Measurements from ENCODE around the gene PLEKHG3.

PLEKHG3 gene

DNA sequence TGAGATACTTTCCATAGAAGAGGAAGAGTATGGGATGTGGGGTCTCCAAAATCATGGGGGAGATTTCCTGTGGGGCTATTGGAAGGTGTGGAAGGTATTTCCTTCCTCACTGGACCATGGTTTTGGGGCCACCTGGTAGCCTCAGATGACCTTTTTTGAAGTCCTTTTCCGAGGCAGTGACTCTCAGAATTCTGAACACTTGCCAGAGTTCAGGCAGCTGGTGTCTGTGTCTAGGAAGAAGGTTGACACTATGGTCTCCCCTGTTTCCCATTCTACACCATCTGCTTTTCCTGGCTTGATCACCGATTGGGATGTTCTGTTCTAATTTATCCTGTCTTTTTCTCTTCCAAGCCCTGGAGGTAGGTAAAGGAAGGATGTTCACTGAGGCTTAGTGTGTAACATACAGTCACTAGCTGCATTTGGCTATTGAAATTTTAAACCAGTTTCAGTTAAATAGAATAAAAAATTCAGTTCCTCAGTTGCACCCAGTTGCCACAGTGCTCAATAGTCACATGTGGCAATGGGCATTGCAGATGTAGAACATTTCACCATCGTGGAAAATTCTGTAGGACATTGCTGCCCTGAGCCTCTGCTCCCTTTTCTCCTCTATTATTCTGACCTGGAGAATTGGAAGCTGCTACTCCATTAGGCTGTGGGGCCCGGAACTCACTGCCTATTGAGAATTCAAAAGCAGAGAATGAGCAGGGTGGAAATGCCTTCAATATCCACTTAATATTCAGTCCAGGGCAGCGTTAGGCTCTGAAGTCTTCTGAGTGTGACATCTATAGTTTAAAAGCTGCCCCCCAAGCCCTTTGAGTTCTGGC is 11.0 kb upstream of the PLEKHG3 start:
- no peak overlapping the region for H3K4me3 ChIP-seq (ENCODE audit: low read depth, low read length)
- TF ChIP-seq, protein P1, sequence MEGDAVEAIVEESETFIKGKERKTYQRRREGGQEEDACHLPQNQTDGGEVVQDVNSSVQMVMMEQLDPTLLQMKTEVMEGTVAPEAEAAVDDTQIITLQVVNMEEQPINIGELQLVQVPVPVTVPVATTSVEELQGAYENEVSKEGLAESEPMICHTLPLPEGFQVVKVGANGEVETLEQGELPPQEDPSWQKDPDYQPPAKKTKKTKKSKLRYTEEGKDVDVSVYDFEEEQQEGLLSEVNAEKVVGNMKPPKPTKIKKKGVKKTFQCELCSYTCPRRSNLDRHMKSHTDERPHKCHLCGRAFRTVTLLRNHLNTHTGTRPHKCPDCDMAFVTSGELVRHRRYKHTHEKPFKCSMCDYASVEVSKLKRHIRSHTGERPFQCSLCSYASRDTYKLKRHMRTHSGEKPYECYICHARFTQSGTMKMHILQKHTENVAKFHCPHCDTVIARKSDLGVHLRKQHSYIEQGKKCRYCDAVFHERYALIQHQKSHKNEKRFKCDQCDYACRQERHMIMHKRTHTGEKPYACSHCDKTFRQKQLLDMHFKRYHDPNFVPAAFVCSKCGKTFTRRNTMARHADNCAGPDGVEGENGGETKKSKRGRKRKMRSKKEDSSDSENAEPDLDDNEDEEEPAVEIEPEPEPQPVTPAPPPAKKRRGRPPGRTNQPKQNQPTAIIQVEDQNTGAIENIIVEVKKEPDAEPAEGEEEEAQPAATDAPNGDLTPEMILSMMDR (IDR thresholded peaks at IDR 0.05; ENCODE audit: borderline replicate concordance, insufficient read depth, low read depth, low read length): no peak

DNA sequence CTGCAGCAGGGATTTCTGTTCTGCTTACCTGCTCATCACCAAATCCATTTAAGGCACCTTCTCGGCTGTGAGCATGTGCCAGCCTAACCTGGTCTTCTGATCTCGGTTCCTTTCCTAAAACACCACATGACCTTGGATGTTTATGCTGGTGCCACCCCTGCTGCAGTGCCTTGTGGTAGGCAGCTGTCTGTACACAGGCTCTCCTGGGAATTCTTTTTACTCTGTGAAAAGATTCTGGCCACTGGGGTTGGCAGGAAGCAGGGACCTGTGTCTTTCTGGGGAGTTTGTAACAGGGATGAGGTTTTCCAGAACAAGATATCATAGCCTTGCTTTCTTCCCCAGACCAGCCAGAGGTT is 10.4 kb upstream of the PLEKHG3 start:
- no peak overlapping the region for H3K4me3 ChIP-seq (ENCODE audit: low read depth, low read length)
- TF ChIP-seq, protein P1 (IDR thresholded peaks at IDR 0.05; ENCODE audit: borderline replicate concordance, insufficient read depth, low read depth, low read length): no peak

DNA sequence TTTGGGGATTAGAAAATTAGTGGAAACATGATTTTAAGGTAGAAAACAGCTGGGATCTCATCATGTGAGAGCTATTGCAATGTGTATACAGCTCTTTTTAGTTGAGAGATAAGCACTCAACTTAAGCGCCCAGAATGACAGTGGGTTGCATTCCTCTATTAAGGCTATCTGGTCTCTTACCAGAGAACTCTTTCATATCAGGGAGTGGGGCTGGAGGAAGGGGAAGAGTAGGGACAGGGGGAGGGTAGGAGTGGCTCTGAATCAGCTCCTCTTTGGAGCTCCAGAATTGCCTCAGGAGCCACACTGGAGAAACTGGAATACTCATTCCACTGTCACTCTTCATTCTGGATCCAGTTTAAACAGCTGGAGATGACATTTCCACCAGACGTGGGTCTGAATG is 9.2 kb upstream of the PLEKHG3 start:
- H3K4me3 ChIP-seq (ENCODE audit: low read depth, low read length): no peak overlapping the region
- TF ChIP-seq, protein P1 (IDR thresholded peaks at IDR 0.05; ENCODE audit: borderline replicate concordance, insufficient read depth, low read depth, low read length): no peak

DNA sequence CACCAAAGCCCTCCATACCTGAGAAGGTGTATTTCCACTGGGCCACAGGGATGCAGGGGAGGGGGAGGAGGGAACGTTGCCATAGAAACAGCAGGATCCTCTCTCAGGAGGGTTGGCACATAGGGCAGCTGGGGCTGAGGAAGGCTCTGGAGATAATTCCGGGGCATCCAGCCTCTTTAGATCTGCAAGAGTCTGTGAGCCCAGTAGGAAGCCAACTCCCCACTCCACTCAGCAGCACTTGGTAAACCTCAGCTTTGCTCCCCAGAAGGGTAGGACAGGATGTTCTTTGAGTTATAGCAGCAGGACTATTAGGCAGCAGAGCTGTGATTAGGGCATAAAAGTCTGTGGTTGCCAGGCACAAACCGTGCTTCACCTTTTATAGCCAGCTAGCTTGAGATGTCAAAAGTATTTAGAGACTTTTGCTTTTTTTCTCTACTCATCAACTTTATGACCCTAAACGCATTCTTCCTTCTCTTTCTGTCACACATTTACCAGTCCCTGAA is 7.8 kb upstream of the PLEKHG3 start:
- H3K4me3 ChIP-seq (ENCODE audit: low read depth, low read length): no peak overlapping the region
- TF ChIP-seq, protein P1 (IDR thresholded peaks at IDR 0.05; ENCODE audit: borderline replicate concordance, insufficient read depth, low read depth, low read length): no peak

DNA sequence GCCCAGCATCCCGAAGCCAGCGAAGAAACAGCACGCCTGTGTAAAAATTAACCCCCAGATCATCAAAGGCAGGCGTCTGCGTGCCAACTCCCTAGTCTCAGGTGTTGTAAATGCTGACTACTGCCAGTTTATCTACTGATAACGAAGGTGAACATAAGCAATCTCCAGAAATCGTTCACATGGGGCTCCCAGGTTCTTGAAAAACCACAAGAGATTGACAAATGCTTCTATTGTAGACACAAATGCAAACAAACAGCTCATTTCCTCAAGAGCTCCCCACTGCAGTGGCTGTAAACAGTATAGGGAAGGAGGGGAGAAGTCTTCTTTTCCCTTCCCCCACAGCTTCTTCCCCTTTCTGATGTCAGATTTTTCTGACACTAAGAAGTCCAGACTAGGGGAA is 5.3 kb upstream of the PLEKHG3 start:
- TF ChIP-seq, protein P1 (IDR thresholded peaks at IDR 0.05; ENCODE audit: borderline replicate concordance, insufficient read depth, low read depth, low read length): no peak

DNA sequence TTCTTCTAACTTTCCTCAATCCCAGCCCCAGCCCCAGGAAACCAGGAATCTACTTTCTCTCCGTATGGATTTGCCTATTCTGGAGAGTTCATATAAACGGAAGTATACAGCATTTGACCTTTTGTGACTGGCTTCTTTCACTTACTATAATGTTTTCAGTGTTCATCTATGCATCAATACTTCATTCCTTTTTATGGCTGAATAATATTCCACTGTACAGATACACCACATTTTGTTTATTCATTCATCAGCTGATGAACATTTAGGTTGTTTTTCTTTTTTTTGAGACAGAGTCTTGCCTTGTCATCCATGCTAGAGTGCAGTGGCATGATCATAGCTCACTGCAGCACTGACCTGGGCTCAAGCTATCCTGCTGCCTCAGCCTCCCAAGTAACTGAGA is 3.9 kb upstream of the PLEKHG3 start:
- H3K4me3 ChIP-seq (ENCODE audit: low read depth, low read length): no peak overlapping the region

More for the DNA sequence above, 5.3 kb upstream of the PLEKHG3 start:
- H3K4me3 ChIP-seq (ENCODE audit: low read depth, low read length): no peak overlapping the region

More for the DNA sequence above, 3.9 kb upstream of the PLEKHG3 start:
- TF ChIP-seq, protein P1 (IDR thresholded peaks at IDR 0.05; ENCODE audit: borderline replicate concordance, insufficient read depth, low read depth, low read length): no peak

Measured in GM12875 (cell line).